Stimulated activated CD8-positive, alpha-beta memory T cell treated with anti-CD3 and anti-CD28 coated beads, Interleukin-12 subunit alpha, Interleukin-12 subunit beta, amount 100 ng/mL, for 24 hours (primary cell): Measurements from ENCODE around the gene KCTD2.

ENCODE experiments used
- DNase-seq: peaks from one replicate; pipeline ENCODE4 v3.0.0-alpha.2; 2020; ENCODE audit errors: extremely low read depth

Gene KCTD2

GRCh38 chr17:75077496-75078283 lies 30.7 kb downstream of the KCTD2 start:
- DNase-seq = no peak

GRCh38 chr17:75078284-75079022 lies 31.4 kb downstream of the KCTD2 start:
- no peak for DNase-seq

GRCh38 chr17:75079023-75079373 lies 32.0 kb downstream of the KCTD2 start:
- DNase-seq = no peak

GRCh38 chr17:75081611-75082540 lies 34.9 kb downstream of the KCTD2 start:
- DNase-seq = no peak

- DNase-seq = no peak
These were observed 35.7 kb downstream of the KCTD2 start for GRCh38 chr17:75082683-75083082.

GRCh38 chr17:75084039-75084660 lies 37.1 kb downstream of the KCTD2 start:
- no peak for DNase-seq

GRCh38 chr17:75086496-75087181 lies 39.6 kb downstream of the KCTD2 start:
- no peak for DNase-seq

GRCh38 chr17:75087182-75087557 lies 40.1 kb downstream of the KCTD2 start:
- DNase-seq = no peak

- DNase-seq = no peak
These were observed 40.8 kb downstream of the KCTD2 start, which contains the start of gene SLC16A5 for GRCh38 chr17:75087558-75088453. Gene SLC16A5 (plus strand): TSS chr17:75087954. CDS start chr17:75093637, 5,683 bp downstream.

- DNase-seq = no peak
These were observed 41.7 kb downstream of the KCTD2 start for GRCh38 chr17:75088465-75089417.

GRCh38 chr17:75090871-75091854 lies 44.1 kb downstream of the KCTD2 start:
- DNase-seq = no peak

GRCh38 chr17:75091855-75092327 lies 44.9 kb downstream of the KCTD2 start:
- DNase-seq = no peak

GRCh38 chr17:75093548-75094158 lies 46.6 kb downstream of the KCTD2 start:
- DNase-seq = no peak

- no peak for DNase-seq
These were observed 47.9 kb downstream of the KCTD2 start for GRCh38 chr17:75094871-75095399.

- no peak for DNase-seq
These were observed 49.1 kb downstream of the KCTD2 start for GRCh38 chr17:75096082-75096625.

GRCh38 chr17:75097865-75098264 lies 50.8 kb downstream of the KCTD2 start:
- no peak for DNase-seq
